Measurements from ENCODE around the gene CCDC57. TPM values are rescaled to one million over a fixed set of nuclear protein-coding genes. Genes with fewer than 3 reads are reported as not detected.

CCDC57 gene
- total and polyA plus RNA-seq, 5 donors from 2014 or later: 27.7 to 76.6 (median 38.1) TPM

DNA sequence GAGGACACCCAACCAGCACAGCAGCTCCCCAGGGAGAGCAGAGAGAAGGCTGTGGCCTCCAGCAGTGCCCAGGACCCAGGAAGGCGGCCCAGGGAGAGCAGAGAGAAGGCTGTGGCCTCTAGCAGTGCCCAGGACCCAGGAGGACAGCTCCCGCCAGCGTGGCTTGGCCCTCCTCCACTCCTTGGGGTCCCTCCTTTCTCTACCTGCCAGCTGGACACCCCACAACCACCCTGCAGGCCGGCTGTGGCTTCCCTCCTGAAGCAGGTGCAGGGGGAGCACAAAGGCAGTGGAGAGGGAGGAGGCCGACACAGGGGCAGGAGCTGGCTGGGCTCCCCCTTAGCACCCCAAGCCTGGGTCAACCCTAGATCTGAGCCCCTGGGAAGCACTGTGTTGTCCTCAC, 60.5 kb downstream of the CCDC57 start:
- Mint-ChIP-seq H3K4me3 (no peak overlapping the region), H3K4me1 (peaks cover 0 to 11% (median 4%) of the 10 kb centered on the region in 4 donors), H3K27ac (peak overlapping the region in 1 of 3 donors; percentile 49), H3K9me3 (peaks cover 0 to 2% (median 0%) of the 10 kb centered on the region in 7 donors), H3K36me3 (peaks cover 7% of the 10 kb centered on the region), H3K27me3 (no peaks in the 10 kb centered on the region)
- H3K36me3 ChIP-seq (ENCODE audit: control insufficient read depth, insufficient read depth, low read length): no peaks in the 10 kb centered on the region
- H3K27me3 ChIP-seq (ENCODE audit: control insufficient read depth, insufficient read depth, low read length): no peaks in the 10 kb centered on the region
- H3K4me1 ChIP-seq (ENCODE audit: control insufficient read depth, insufficient read depth, low read length, poor library complexity, severe bottlenecking): peaks cover 7% of the 10 kb centered on the region
- no peak overlapping the region for H3K4me3 ChIP-seq (ENCODE audit: low read depth, low read length)
- no peaks in the 10 kb centered on the region for H3K9me3 ChIP-seq (ENCODE audit: control insufficient read depth in 2 of 2, low read length in 2 of 2)
- ATAC-seq (ENCODE audit: low read depth in 2 of 2): no peak
- no peak overlapping the region for H3K27ac ChIP-seq (ENCODE audit: insufficient read depth, low read length, poor library complexity, severe bottlenecking)
- DNase-seq: no peak

DNA sequence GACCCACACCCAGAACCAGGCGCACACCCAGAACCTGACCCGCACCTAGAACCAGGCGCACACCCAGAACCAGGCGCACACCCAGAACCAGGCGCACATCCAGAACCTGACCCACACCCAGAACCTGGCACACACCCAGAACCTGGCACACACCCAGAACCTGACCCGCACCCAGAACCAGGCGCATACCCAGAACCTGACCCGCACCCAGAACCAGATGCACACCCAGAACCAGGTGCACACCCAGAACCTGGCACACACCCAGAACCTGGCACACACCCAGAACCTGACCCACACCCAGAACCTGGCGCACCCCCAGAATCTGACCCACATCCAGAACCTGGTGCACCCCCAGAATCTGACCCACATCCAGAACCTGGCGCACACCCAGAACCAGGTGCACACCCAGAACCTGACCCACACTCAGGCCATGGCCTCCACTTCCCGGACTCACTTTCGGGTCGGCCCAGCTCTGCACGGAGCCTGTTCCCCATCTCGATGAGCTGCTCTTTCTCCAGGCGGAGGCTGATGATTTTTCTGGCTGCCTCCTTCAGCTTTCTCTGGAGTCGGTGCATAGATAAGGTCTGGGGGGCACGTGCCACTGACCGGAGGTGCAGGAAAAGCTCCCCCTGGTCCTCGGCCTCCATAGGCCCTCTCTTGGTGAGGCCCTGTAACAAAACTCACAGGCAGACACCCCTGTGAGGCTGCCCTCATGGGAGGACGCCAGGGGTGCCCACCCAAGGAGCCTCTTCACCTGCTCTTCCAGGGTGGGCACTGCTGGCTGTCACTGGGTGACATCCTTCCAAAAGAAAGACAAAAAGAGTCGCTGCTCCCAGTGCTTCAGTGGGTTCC, 61.3 kb downstream of the CCDC57 start:
- no peak overlapping the region for H3K4me3 Mint-ChIP-seq
- H3K4me1 Mint-ChIP-seq: peaks cover 0 to 11% (median 4%) of the 10 kb centered on the region in 4 donors
- Histone ChIP-seq H3K4me1 (ENCODE audit: control insufficient read depth, insufficient read depth, low read length, poor library complexity, severe bottlenecking) (peaks cover 7% of the 10 kb centered on the region), H3K27me3 (ENCODE audit: control insufficient read depth, insufficient read depth, low read length) (no peaks in the 10 kb centered on the region), H3K9me3 (ENCODE audit: control insufficient read depth in 2 of 2, low read length in 2 of 2) (no peaks in the 10 kb centered on the region), H3K27ac (ENCODE audit: insufficient read depth, low read length, poor library complexity, severe bottlenecking) (no peak overlapping the region), H3K36me3 (ENCODE audit: control insufficient read depth, insufficient read depth, low read length) (no peaks in the 10 kb centered on the region), H3K4me3 (ENCODE audit: low read depth, low read length) (no peak overlapping the region)
- ATAC-seq (ENCODE audit: low read depth in 2 of 2) (no peak), DNase-seq (no peak)
- peak overlapping the region in 1 of 3 donors; percentile 49 for H3K27ac Mint-ChIP-seq
- H3K9me3 Mint-ChIP-seq: peaks cover 0 to 2% (median 0%) of the 10 kb centered on the region in 7 donors
- H3K36me3 Mint-ChIP-seq: peaks cover 10% of the 10 kb centered on the region
- no peaks in the 10 kb centered on the region for H3K27me3 Mint-ChIP-seq

DNA sequence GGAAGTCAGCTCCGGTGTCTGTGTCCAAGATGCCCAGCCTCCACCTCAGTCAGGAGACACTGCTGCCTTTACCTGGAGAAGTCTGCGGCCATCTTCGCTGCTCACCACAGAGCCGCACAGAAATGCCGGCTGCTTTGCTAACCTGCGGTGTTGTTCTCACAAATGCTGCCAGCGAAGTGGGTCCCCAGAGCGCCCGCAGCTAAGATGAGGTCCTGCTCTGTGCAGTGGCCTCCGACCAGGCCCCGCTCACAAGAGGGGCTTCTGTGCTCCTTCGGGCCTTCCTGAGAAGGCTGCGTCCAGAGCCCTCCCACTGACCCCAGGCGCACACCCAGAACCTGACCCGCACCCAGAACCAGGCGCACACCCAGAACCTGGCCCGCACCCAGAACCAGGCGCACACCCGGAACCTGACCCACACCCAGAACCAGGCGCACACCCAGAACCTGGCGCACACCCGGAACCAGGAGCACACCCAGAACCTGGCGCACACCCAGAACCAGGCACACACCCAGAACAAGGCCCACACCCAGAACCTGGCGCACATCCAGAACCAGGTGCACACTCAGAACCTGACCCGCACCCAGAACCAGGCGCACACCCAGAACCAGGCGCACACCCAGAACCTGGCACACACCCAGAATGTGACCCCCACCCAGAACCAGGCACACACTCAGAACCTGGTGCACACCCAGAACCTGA, 63.1 kb downstream of the CCDC57 start:
- Mint-ChIP-seq H3K36me3 (peaks cover 10% of the 10 kb centered on the region), H3K27ac (no peak overlapping the region), H3K4me3 (no peak overlapping the region), H3K9me3 (peaks cover 0 to 2% (median 0%) of the 10 kb centered on the region in 7 donors), H3K27me3 (no peaks in the 10 kb centered on the region), H3K4me1 (peaks cover 0 to 9% (median 4%) of the 10 kb centered on the region in 4 donors)
- no peak for ATAC-seq (ENCODE audit: low read depth in 2 of 2)
- no peak overlapping the region for H3K4me3 ChIP-seq (ENCODE audit: low read depth, low read length)
- no peaks in the 10 kb centered on the region for H3K36me3 ChIP-seq (ENCODE audit: control insufficient read depth, insufficient read depth, low read length)
- peaks cover 7% of the 10 kb centered on the region for H3K4me1 ChIP-seq (ENCODE audit: control insufficient read depth, insufficient read depth, low read length, poor library complexity, severe bottlenecking)
- no peak overlapping the region for H3K27ac ChIP-seq (ENCODE audit: insufficient read depth, low read length, poor library complexity, severe bottlenecking)
- DNase-seq: no peak
- H3K9me3 ChIP-seq (ENCODE audit: control insufficient read depth in 2 of 2, low read length in 2 of 2): no peaks in the 10 kb centered on the region
- H3K27me3 ChIP-seq (ENCODE audit: control insufficient read depth, insufficient read depth, low read length): no peaks in the 10 kb centered on the region

- DNase-seq (no peak), ATAC-seq (ENCODE audit: low read depth in 2 of 2) (no peak)
- Histone ChIP-seq H3K27me3 (ENCODE audit: control insufficient read depth, insufficient read depth, low read length) (no peaks in the 10 kb centered on the region), H3K4me3 (ENCODE audit: low read depth, low read length) (no peak overlapping the region), H3K27ac (ENCODE audit: insufficient read depth, low read length, poor library complexity, severe bottlenecking) (no peak overlapping the region), H3K4me1 (ENCODE audit: control insufficient read depth, insufficient read depth, low read length, poor library complexity, severe bottlenecking) (peaks cover 6% of the 10 kb centered on the region), H3K36me3 (ENCODE audit: control insufficient read depth, insufficient read depth, low read length) (no peaks in the 10 kb centered on the region), H3K9me3 (ENCODE audit: control insufficient read depth in 2 of 2, low read length in 2 of 2) (no peaks in the 10 kb centered on the region)
- H3K4me1 Mint-ChIP-seq: peaks cover 0 to 7% (median 4%) of the 10 kb centered on the region in 4 donors
- H3K4me3 Mint-ChIP-seq: no peak overlapping the region
- no peaks in the 10 kb centered on the region for H3K27me3 Mint-ChIP-seq
- H3K9me3 Mint-ChIP-seq: peaks cover 0 to 2% (median 0%) of the 10 kb centered on the region in 7 donors
- no peak overlapping the region for H3K27ac Mint-ChIP-seq
- peaks cover 10% of the 10 kb centered on the region for H3K36me3 Mint-ChIP-seq
These were observed 63.6 kb downstream of the CCDC57 start for GRCh38 chr17:82148997-82149396.

- peaks cover 0 to 2% (median 0%) of the 10 kb centered on the region in 7 donors for H3K9me3 Mint-ChIP-seq
- no peak for DNase-seq
- H3K9me3 ChIP-seq (ENCODE audit: control insufficient read depth in 2 of 2, low read length in 2 of 2): no peaks in the 10 kb centered on the region
- no peak overlapping the region for H3K27ac Mint-ChIP-seq
- H3K27me3 Mint-ChIP-seq: no peaks in the 10 kb centered on the region
- H3K4me3 Mint-ChIP-seq: no peak overlapping the region
- H3K36me3 ChIP-seq (ENCODE audit: control insufficient read depth, insufficient read depth, low read length): no peaks in the 10 kb centered on the region
- no peaks in the 10 kb centered on the region for H3K27me3 ChIP-seq (ENCODE audit: control insufficient read depth, insufficient read depth, low read length)
- no peak for ATAC-seq (ENCODE audit: low read depth in 2 of 2)
- H3K27ac ChIP-seq (ENCODE audit: insufficient read depth, low read length, poor library complexity, severe bottlenecking): no peak overlapping the region
- peaks cover 10% of the 10 kb centered on the region for H3K36me3 Mint-ChIP-seq
- H3K4me1 ChIP-seq (ENCODE audit: control insufficient read depth, insufficient read depth, low read length, poor library complexity, severe bottlenecking): no peaks in the 10 kb centered on the region
- no peak overlapping the region for H3K4me3 ChIP-seq (ENCODE audit: low read depth, low read length)
- no peaks in the 10 kb centered on the region for H3K4me1 Mint-ChIP-seq
These were observed 64.6 kb downstream of the CCDC57 start for GRCh38 chr17:82148011-82148410.

- H3K27me3 ChIP-seq (ENCODE audit: control insufficient read depth, insufficient read depth, low read length): no peaks in the 10 kb centered on the region
- ATAC-seq (ENCODE audit: low read depth in 2 of 2) (no peak), DNase-seq (no peak)
- no peaks in the 10 kb centered on the region for H3K9me3 ChIP-seq (ENCODE audit: control insufficient read depth in 2 of 2, low read length in 2 of 2)
- H3K27ac ChIP-seq (ENCODE audit: insufficient read depth, low read length, poor library complexity, severe bottlenecking): no peak overlapping the region
- peaks cover 10% of the 10 kb centered on the region for H3K36me3 Mint-ChIP-seq
- no peaks in the 10 kb centered on the region for H3K36me3 ChIP-seq (ENCODE audit: control insufficient read depth, insufficient read depth, low read length)
- no peaks in the 10 kb centered on the region for H3K27me3 Mint-ChIP-seq
- no peak overlapping the region for H3K4me3 Mint-ChIP-seq
- peaks cover 0 to 2% (median 0%) of the 10 kb centered on the region in 7 donors for H3K9me3 Mint-ChIP-seq
- no peaks in the 10 kb centered on the region for H3K4me1 ChIP-seq (ENCODE audit: control insufficient read depth, insufficient read depth, low read length, poor library complexity, severe bottlenecking)
- H3K4me3 ChIP-seq (ENCODE audit: low read depth, low read length): no peak overlapping the region
- H3K27ac Mint-ChIP-seq: no peak overlapping the region
- H3K4me1 Mint-ChIP-seq: no peaks in the 10 kb centered on the region
These were observed 65.7 kb downstream of the CCDC57 start for GRCh38 chr17:82146663-82147654.

DNA sequence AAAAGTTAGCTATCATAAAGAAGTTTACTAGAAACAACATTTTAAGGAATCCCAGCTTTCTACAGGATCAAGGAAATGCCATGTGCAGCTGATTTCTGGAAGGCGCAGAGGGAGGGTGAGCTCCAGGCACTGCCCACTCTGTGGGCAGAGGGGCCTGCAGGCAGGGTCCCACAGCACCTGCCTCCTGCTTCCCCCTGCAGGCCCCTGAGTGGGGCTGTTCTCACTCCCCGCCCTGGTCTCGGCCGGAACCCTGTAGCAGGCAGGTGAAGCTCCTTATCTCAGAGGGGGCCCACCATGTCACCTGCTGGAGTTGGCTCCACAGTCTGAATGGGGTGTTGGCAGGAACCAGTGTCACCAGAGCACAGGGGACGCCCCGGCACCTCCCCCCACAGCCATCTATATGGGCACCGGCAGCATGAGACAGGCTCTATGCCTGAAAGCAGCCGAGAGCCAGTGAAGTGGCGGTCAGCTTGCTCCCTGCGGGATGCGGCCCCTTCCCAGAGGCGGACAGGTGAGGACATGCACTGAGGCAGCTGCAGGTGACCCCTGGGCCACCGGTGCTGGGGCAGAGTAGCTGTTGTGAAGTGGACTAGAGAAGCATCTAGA, 67.0 kb downstream of the CCDC57 start:
- H3K4me1 Mint-ChIP-seq: no peaks in the 10 kb centered on the region
- peaks cover 0 to 2% (median 0%) of the 10 kb centered on the region in 7 donors for H3K9me3 Mint-ChIP-seq
- Histone ChIP-seq H3K9me3 (ENCODE audit: control insufficient read depth in 2 of 2, low read length in 2 of 2) (no peaks in the 10 kb centered on the region), H3K4me3 (ENCODE audit: low read depth, low read length) (no peak overlapping the region), H3K27ac (ENCODE audit: insufficient read depth, low read length, poor library complexity, severe bottlenecking) (no peak overlapping the region), H3K36me3 (ENCODE audit: control insufficient read depth, insufficient read depth, low read length) (no peaks in the 10 kb centered on the region), H3K27me3 (ENCODE audit: control insufficient read depth, insufficient read depth, low read length) (no peaks in the 10 kb centered on the region), H3K4me1 (ENCODE audit: control insufficient read depth, insufficient read depth, low read length, poor library complexity, severe bottlenecking) (no peaks in the 10 kb centered on the region)
- ATAC-seq (ENCODE audit: low read depth in 2 of 2) (no peak), DNase-seq (no peak)
- no peak overlapping the region for H3K4me3 Mint-ChIP-seq
- no peaks in the 10 kb centered on the region for H3K27me3 Mint-ChIP-seq
- H3K36me3 Mint-ChIP-seq: peaks cover 10% of the 10 kb centered on the region
- H3K27ac Mint-ChIP-seq: no peak overlapping the region
